ENCODE measurements around the gene REXO5. TPM values are rescaled to one million over a fixed set of nuclear protein-coding genes. Genes with fewer than 3 reads are reported as not detected.
A peak's percentile ranks its signal among the peaks of the same experiment; 100 is the strongest.

The REXO5 gene
- total and polyA plus RNA-seq, 2 of the 13 experiments (the other 11 are each of a cell fraction or from before 2014, with no cell fraction given) = 5.9 to 13.1 TPM

- TF ChIP-seq HOMEZ (CRISPR knock-in tag; IDR thresholded peaks at IDR 0.05; ENCODE audit: low read depth) (no peak), PRDM15 (CRISPR knock-in tag; IDR thresholded peaks at IDR 0.05) (no peak), ZFP90 (CRISPR knock-in tag; IDR thresholded peaks at IDR 0.05; ENCODE audit: borderline replicate concordance) (no peak), KDM4B (CRISPR knock-in tag; IDR thresholded peaks at IDR 0.05) (peak; percentile 9; the same call in 1 of the 2 replicates), ZNF770 (CRISPR knock-in tag; IDR thresholded peaks at IDR 0.05) (0 out of 2 replicates have a peak, but pooled peaks have one; percentile 23), U2AF2 (IDR thresholded peaks at IDR 0.05; ENCODE audit: low read depth, low read length) (no peak), HNF4A (CRISPR knock-in tag; IDR thresholded peaks at IDR 0.05) (peak; percentile 23; the same call in 1 of the 2 replicates), CHD2 (IDR thresholded peaks at IDR 0.05; ENCODE audit: low read depth, low read length) (no peak), ZMAT3 (CRISPR knock-in tag; conservative IDR thresholded peaks at IDR 0.05) (no peak), KAT2B (IDR thresholded peaks at IDR 0.05; ENCODE audit: borderline replicate concordance, low read depth, low read length) (no peak), HIC2 (CRISPR knock-in tag; IDR thresholded peaks at IDR 0.05; ENCODE audit: low read depth) (no peak), RBM39 (IDR thresholded peaks at IDR 0.05; ENCODE audit: low read depth, low read length, poor library complexity, severe bottlenecking) (no peak), POGZ (CRISPR knock-in tag; IDR thresholded peaks at IDR 0.05) (peak; percentile 42; the same call in 1 of the 2 replicates), THRA (CRISPR knock-in tag; IDR thresholded peaks at IDR 0.05; ENCODE audit: borderline replicate concordance) (0 out of 2 replicates have a peak, but pooled peaks have one; percentile 11)
These were observed 42.7 kb upstream of the REXO5 start, which contains the start of gene ACSM3 (continued) for GRCh38 chr16:20763461-20764232.

Measured in HepG2 (cell line).